ENCODE results near the gene DPP4. TPM values are rescaled to one million over a fixed set of nuclear protein-coding genes. Genes with fewer than 3 reads are reported as not detected.

DPP4 gene
- total and polyA plus RNA-seq, 2 of the 13 experiments (the other 11 are each of a cell fraction or from before 2014, with no cell fraction given), result 39.4 to 109 TPM

DNA sequence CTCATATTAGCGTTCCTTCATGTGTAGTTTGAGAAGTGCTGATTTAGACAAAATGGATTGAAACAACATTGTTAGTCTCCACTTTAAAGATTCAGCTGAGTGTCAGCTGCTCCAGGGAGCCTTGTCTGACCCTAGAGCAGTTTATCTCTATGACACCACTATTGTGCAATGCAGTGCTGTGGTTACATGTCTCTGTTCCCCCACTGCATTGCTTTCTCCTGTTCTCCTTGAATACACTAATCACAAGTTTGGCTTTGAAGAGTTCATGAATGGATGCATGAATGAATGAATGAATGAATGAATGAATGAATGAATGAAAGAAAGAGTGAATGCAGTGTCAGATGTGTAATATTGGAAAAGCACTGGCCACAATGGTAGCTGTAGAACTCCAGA is 39.8 kb upstream of the DPP4 start (continued):
- TF ChIP-seq MIXL1 (CRISPR knock-in tag; IDR thresholded peaks at IDR 0.05) (peak; percentile 77), HNF4G (IDR thresholded peaks at IDR 0.05; ENCODE audit: borderline replicate concordance, low read depth, low read length) (no peak; the same call in 1 of the 2 replicates), HNF4G (CRISPR knock-in tag; IDR thresholded peaks at IDR 0.05; ENCODE audit: borderline replicate concordance, low read depth) (no peak), KDM1A (CRISPR knock-in tag; IDR thresholded peaks at IDR 0.05) (peak; percentile 85; the same call in 1 of the 2 replicates), NCOA5 (CRISPR knock-in tag; IDR thresholded peaks at IDR 0.05) (no peak), NCOA2 (CRISPR knock-in tag; IDR thresholded peaks at IDR 0.05) (peak; percentile 90), ZNF768 (CRISPR knock-in tag; IDR thresholded peaks at IDR 0.05) (peak; percentile 77; the same call in 1 of the 2 replicates), CREB1 (IDR thresholded peaks at IDR 0.05) (0 out of 2 replicates have a peak, but pooled peaks have one; percentile 16), CREB1 (CRISPR knock-in tag; IDR thresholded peaks at IDR 0.05) (no peak; the same call in 1 of the 2 replicates), KAT7 (CRISPR knock-in tag; IDR thresholded peaks at IDR 0.05; ENCODE audit: borderline replicate concordance) (peak; percentile 87; the same call in 1 of the 2 replicates), EHMT2 (IDR thresholded peaks at IDR 0.05; ENCODE audit: borderline replicate concordance, low read depth, low read length) (peak; percentile 63; the same call in 1 of the 2 replicates), ZBTB42 (CRISPR knock-in tag; IDR thresholded peaks at IDR 0.05) (no peak), ZNF629 (CRISPR knock-in tag; conservative IDR thresholded peaks at IDR 0.05) (no peak), TOE1 (CRISPR knock-in tag; IDR thresholded peaks at IDR 0.05) (no peak; the same call in 1 of the 2 replicates)
- TF ChIP-seq, protein P1, sequence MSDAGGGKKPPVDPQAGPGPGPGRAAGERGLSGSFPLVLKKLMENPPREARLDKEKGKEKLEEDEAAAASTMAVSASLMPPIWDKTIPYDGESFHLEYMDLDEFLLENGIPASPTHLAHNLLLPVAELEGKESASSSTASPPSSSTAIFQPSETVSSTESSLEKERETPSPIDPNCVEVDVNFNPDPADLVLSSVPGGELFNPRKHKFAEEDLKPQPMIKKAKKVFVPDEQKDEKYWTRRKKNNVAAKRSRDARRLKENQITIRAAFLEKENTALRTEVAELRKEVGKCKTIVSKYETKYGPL (CRISPR knock-in tag; IDR thresholded peaks at IDR 0.05), result no peak
- TF ChIP-seq, protein P2, sequence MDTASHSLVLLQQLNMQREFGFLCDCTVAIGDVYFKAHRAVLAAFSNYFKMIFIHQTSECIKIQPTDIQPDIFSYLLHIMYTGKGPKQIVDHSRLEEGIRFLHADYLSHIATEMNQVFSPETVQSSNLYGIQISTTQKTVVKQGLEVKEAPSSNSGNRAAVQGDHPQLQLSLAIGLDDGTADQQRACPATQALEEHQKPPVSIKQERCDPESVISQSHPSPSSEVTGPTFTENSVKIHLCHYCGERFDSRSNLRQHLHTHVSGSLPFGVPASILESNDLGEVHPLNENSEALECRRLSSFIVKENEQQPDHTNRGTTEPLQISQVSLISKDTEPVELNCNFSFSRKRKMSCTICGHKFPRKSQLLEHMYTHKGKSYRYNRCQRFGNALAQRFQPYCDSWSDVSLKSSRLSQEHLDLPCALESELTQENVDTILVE (CRISPR knock-in tag; IDR thresholded peaks at IDR 0.05), result peak; percentile 95; the same call in 1 of the 2 replicates
- TF ChIP-seq, protein P3, sequence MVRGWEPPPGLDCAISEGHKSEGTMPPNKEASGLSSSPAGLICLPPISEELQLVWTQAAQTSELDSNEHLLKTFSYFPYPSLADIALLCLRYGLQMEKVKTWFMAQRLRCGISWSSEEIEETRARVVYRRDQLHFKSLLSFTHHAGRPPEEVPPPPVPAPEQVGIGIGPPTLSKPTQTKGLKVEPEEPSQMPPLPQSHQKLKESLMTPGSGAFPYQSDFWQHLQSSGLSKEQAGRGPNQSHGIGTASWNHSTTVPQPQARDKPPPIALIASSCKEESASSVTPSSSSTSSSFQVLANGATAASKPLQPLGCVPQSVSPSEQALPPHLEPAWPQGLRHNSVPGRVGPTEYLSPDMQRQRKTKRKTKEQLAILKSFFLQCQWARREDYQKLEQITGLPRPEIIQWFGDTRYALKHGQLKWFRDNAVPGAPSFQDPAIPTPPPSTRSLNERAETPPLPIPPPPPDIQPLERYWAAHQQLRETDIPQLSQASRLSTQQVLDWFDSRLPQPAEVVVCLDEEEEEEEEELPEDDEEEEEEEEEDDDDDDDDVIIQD (CRISPR knock-in tag; IDR thresholded peaks at IDR 0.05; ENCODE audit: low read depth), result peak; percentile 87
- TF ChIP-seq, protein P4, sequence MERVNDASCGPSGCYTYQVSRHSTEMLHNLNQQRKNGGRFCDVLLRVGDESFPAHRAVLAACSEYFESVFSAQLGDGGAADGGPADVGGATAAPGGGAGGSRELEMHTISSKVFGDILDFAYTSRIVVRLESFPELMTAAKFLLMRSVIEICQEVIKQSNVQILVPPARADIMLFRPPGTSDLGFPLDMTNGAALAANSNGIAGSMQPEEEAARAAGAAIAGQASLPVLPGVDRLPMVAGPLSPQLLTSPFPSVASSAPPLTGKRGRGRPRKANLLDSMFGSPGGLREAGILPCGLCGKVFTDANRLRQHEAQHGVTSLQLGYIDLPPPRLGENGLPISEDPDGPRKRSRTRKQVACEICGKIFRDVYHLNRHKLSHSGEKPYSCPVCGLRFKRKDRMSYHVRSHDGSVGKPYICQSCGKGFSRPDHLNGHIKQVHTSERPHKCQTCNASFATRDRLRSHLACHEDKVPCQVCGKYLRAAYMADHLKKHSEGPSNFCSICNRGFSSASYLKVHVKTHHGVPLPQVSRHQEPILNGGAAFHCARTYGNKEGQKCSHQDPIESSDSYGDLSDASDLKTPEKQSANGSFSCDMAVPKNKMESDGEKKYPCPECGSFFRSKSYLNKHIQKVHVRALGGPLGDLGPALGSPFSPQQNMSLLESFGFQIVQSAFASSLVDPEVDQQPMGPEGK (CRISPR knock-in tag; IDR thresholded peaks at IDR 0.05), result peak; percentile 83
- TF ChIP-seq, protein P5, sequence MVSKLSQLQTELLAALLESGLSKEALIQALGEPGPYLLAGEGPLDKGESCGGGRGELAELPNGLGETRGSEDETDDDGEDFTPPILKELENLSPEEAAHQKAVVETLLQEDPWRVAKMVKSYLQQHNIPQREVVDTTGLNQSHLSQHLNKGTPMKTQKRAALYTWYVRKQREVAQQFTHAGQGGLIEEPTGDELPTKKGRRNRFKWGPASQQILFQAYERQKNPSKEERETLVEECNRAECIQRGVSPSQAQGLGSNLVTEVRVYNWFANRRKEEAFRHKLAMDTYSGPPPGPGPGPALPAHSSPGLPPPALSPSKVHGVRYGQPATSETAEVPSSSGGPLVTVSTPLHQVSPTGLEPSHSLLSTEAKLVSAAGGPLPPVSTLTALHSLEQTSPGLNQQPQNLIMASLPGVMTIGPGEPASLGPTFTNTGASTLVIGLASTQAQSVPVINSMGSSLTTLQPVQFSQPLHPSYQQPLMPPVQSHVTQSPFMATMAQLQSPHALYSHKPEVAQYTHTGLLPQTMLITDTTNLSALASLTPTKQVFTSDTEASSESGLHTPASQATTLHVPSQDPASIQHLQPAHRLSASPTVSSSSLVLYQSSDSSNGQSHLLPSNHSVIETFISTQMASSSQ (IDR thresholded peaks at IDR 0.05; ENCODE audit: low read depth), result no peak
- TF ChIP-seq, protein P5 (CRISPR knock-in tag; IDR thresholded peaks at IDR 0.05; ENCODE audit: borderline replicate concordance), result peak; percentile 74
- TF ChIP-seq, protein P6, sequence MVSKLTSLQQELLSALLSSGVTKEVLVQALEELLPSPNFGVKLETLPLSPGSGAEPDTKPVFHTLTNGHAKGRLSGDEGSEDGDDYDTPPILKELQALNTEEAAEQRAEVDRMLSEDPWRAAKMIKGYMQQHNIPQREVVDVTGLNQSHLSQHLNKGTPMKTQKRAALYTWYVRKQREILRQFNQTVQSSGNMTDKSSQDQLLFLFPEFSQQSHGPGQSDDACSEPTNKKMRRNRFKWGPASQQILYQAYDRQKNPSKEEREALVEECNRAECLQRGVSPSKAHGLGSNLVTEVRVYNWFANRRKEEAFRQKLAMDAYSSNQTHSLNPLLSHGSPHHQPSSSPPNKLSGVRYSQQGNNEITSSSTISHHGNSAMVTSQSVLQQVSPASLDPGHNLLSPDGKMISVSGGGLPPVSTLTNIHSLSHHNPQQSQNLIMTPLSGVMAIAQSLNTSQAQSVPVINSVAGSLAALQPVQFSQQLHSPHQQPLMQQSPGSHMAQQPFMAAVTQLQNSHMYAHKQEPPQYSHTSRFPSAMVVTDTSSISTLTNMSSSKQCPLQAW (CRISPR knock-in tag; IDR thresholded peaks at IDR 0.05), result peak; percentile 23; the same call in 1 of the 2 replicates
